ENCODE data around the gene LNX2. TPM values are rescaled to one million over a fixed set of nuclear protein-coding genes. Genes with fewer than 3 reads are reported as not detected.

LNX2 gene
- total RNA-seq, 1 experiment from 2014 or later: 6.4 TPM

- DNase-seq (ENCODE audit: low spot score): no peak
- no TSS peak for BruUV-seq (replicated peaks)
- no peaks in the 10 kb centered on the region for H3K9me3 ChIP-seq (ENCODE audit: low read depth, low read length, poor library complexity, severe bottlenecking)
- no peak overlapping the region for H3K4me3 ChIP-seq (ENCODE audit: low read depth, low read length, poor library complexity, severe bottlenecking)
- H3K27ac ChIP-seq (ENCODE audit: low read depth, low read length, poor library complexity, severe bottlenecking): no peak overlapping the region
- H3K27me3 ChIP-seq (replicated peaks; ENCODE audit: insufficient read depth, low read depth, low read length, poor library complexity): no peaks in the 10 kb centered on the region
- intact Hi-C loops (cut with micrococcal nuclease; ENCODE audit: unreplicated experiment): no loop called here
- TF ChIP-seq EZH2 (IDR thresholded peaks at IDR 0.05; ENCODE audit: borderline replicate concordance, low read depth, low read length, poor library complexity, severe bottlenecking) (no peak), CTCF (conservative IDR thresholded peaks at IDR 0.05; ENCODE audit: low read depth, low read length) (no peak)
- H3K4me1 ChIP-seq (ENCODE audit: insufficient read depth, low read length, poor library complexity, severe bottlenecking): no peaks in the 10 kb centered on the region
- CTCF ChIA-PET: no interaction called here
- no peaks in the 10 kb centered on the region for H3K36me3 ChIP-seq (ENCODE audit: insufficient read depth, low read length, poor library complexity, severe bottlenecking)
- POLR2A ChIA-PET (ENCODE audit: low non-redundant PET): no interaction called here
Observed at GRCh38 chr13:27562457-27562856, 57.9 kb downstream of the LNX2 start.

- ChIA-PET POLR2A (ENCODE audit: low non-redundant PET) (no interaction called here), CTCF (no interaction called here)
- Histone ChIP-seq H3K4me3 (ENCODE audit: low read depth, low read length, poor library complexity, severe bottlenecking) (no peak overlapping the region), H3K27ac (ENCODE audit: low read depth, low read length, poor library complexity, severe bottlenecking) (no peak overlapping the region), H3K27me3 (replicated peaks; ENCODE audit: insufficient read depth, low read depth, low read length, poor library complexity) (no peaks in the 10 kb centered on the region), H3K9me3 (ENCODE audit: low read depth, low read length, poor library complexity, severe bottlenecking) (no peaks in the 10 kb centered on the region), H3K4me1 (ENCODE audit: insufficient read depth, low read length, poor library complexity, severe bottlenecking) (no peaks in the 10 kb centered on the region), H3K36me3 (ENCODE audit: insufficient read depth, low read length, poor library complexity, severe bottlenecking) (peaks cover 5% of the 10 kb centered on the region)
- intact Hi-C loops (cut with micrococcal nuclease; ENCODE audit: unreplicated experiment): no loop called here
- TF ChIP-seq CTCF (conservative IDR thresholded peaks at IDR 0.05; ENCODE audit: low read depth, low read length) (no peak), EZH2 (IDR thresholded peaks at IDR 0.05; ENCODE audit: borderline replicate concordance, low read depth, low read length, poor library complexity, severe bottlenecking) (no peak)
- no peak for DNase-seq (ENCODE audit: low spot score)
- BruUV-seq (replicated peaks): no TSS peak
Observed at GRCh38 chr13:27559719-27560118, 60.6 kb downstream of the LNX2 start.

DNA sequence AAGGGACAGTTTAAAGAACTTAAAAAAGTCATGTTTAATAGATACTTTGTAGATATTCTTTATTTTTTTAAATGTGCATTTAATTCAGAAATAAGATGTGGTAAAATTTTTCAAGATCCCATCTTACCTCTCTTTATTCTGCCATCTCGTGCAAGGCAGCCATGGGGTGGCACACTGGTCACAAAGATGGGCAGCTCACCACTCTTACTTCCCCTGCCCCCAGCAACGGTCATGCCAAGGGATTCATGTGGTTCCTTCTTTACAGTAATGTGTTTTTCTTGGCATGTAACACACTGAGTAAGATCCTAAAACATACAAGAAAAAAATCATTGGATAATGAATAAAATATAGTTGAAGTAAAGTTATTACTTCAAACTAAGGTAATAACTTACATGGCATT lies 64.2 kb downstream of the LNX2 start:
- Histone ChIP-seq H3K36me3 (ENCODE audit: insufficient read depth, low read length, poor library complexity, severe bottlenecking) (peaks cover 5% of the 10 kb centered on the region), H3K4me1 (ENCODE audit: insufficient read depth, low read length, poor library complexity, severe bottlenecking) (no peaks in the 10 kb centered on the region), H3K27me3 (replicated peaks; ENCODE audit: insufficient read depth, low read depth, low read length, poor library complexity) (no peaks in the 10 kb centered on the region), H3K27ac (ENCODE audit: low read depth, low read length, poor library complexity, severe bottlenecking) (no peak overlapping the region), H3K4me3 (ENCODE audit: low read depth, low read length, poor library complexity, severe bottlenecking) (no peak overlapping the region), H3K9me3 (ENCODE audit: low read depth, low read length, poor library complexity, severe bottlenecking) (no peaks in the 10 kb centered on the region)
- ChIA-PET POLR2A (ENCODE audit: low non-redundant PET) (no interaction called here), CTCF (no interaction called here)
- intact Hi-C loops (cut with micrococcal nuclease; ENCODE audit: unreplicated experiment): no loop called here
- TF ChIP-seq EZH2 (IDR thresholded peaks at IDR 0.05; ENCODE audit: borderline replicate concordance, low read depth, low read length, poor library complexity, severe bottlenecking): no peak
- TF ChIP-seq CTCF (conservative IDR thresholded peaks at IDR 0.05; ENCODE audit: low read depth, low read length): 0 out of 2 replicates have a peak, but pooled peaks have one; percentile 17
- DNase-seq (ENCODE audit: low spot score): no peak
- no TSS peak for BruUV-seq (replicated peaks)

All from A673 (cell line).